OCI-LY3 (cell line): ENCODE measurements around the gene DYNLT1.

ENCODE experiments used
- CTCF ChIP-seq: fragments of 200-600, 300-600 bp; sonication (generic); IDR thresholded peaks from 2 replicates; pipeline ENCODE4 v1.5.1; 2014; ENCODE audit warnings: antibody characterized with exemption, low read length, low read depth
- EZH2phosphoT487 ChIP-seq: fragments of 200-600 bp; shearing (Covaris generic); IDR thresholded peaks from 2 replicates; pipeline ENCODE4 v1.6.1; 2018; ENCODE audit warnings: antibody characterized with exemption, mixed run types, low read depth

- TF ChIP-seq EZH2phosphoT487, result no peak
- no peak for TF ChIP-seq CTCF
Measured at GRCh38 chr6:158654498-158654897, 10.0 kb upstream of the DYNLT1 start.
